Measurements from ENCODE around the gene NTRK2. TPM values are rescaled to one million over a fixed set of nuclear protein-coding genes. Genes with fewer than 3 reads are reported as not detected.

NTRK2 gene
- total RNA-seq, 2 experiments from 2014 or later: 0.06 TPM; not detected in 1

GRCh38 chr9:84688956-84689355 lies 19.4 kb downstream of the NTRK2 start:
- H3K4me3 ChIP-seq (ENCODE audit: low read depth, low read length, poor library complexity, severe bottlenecking): no peak overlapping the region
- H3K9me3 ChIP-seq (ENCODE audit: low read length): no peaks in the 10 kb centered on the region
- no peaks in the 10 kb centered on the region for H4K20me1 ChIP-seq (ENCODE audit: insufficient read depth, low read length)
- CTCF ChIA-PET (ENCODE audit: unreplicated experiment): no interaction called here
- DNase-seq (ENCODE audit: low spot score): no peak
- H3K4me1 ChIP-seq (ENCODE audit: insufficient read depth, low read length, poor library complexity, severe bottlenecking): no peaks in the 10 kb centered on the region
- H3K27ac ChIP-seq (ENCODE audit: low read depth, low read length, poor library complexity, severe bottlenecking): no peak overlapping the region
- no peaks in the 10 kb centered on the region for H3K79me2 ChIP-seq (ENCODE audit: insufficient read depth, low read depth, low read length)
- POLR2A ChIA-PET: interaction anchor here (0.5 kb wide), 1 partner anchor 789 kb away, joined by 3 read pairs; no protein-coding TSS in a partner anchor
- no peak overlapping the region for H2AFZ ChIP-seq (ENCODE audit: low read length)
- H3K36me3 ChIP-seq (ENCODE audit: insufficient read depth, low read length): no peaks in the 10 kb centered on the region
- TF ChIP-seq EZH2phosphoT487 (IDR thresholded peaks at IDR 0.05; ENCODE audit: borderline replicate concordance, low read depth, low read length): no peak
- TF ChIP-seq, protein P1, sequence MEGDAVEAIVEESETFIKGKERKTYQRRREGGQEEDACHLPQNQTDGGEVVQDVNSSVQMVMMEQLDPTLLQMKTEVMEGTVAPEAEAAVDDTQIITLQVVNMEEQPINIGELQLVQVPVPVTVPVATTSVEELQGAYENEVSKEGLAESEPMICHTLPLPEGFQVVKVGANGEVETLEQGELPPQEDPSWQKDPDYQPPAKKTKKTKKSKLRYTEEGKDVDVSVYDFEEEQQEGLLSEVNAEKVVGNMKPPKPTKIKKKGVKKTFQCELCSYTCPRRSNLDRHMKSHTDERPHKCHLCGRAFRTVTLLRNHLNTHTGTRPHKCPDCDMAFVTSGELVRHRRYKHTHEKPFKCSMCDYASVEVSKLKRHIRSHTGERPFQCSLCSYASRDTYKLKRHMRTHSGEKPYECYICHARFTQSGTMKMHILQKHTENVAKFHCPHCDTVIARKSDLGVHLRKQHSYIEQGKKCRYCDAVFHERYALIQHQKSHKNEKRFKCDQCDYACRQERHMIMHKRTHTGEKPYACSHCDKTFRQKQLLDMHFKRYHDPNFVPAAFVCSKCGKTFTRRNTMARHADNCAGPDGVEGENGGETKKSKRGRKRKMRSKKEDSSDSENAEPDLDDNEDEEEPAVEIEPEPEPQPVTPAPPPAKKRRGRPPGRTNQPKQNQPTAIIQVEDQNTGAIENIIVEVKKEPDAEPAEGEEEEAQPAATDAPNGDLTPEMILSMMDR (conservative IDR thresholded peaks at IDR 0.05; ENCODE audit: low read length): no peak
- no peak overlapping the region for H3K4me2 ChIP-seq (ENCODE audit: low read length)
- intact Hi-C loops (cut with micrococcal nuclease; ENCODE audit: unreplicated experiment): no loop called here
- H3K9me2 ChIP-seq (ENCODE audit: insufficient read depth, low read length): no peaks in the 10 kb centered on the region
- BruUV-seq (replicated peaks): no TSS peak

DNA sequence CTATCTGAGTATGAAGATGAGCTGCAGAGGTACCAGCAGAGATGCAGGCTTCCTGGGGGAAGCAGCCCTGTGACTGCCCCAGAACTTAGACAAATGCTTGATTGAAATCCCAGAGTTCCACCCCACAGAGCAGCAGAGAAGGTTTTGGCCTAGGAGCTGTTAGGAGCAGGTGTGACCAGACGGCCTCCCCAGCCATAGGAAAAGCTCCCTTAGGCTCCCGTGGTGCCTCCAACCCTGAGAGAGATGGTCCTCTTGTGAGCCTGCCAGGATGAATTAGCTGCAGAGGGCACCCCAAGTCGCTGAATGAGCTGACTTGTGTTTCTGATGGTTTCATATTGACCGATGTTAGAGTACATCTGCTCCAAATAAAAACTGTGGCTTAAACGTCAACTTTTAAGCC lies 22.1 kb downstream of the NTRK2 start:
- H3K27ac ChIP-seq (ENCODE audit: low read depth, low read length, poor library complexity, severe bottlenecking): no peak overlapping the region
- H3K4me1 ChIP-seq (ENCODE audit: insufficient read depth, low read length, poor library complexity, severe bottlenecking): no peaks in the 10 kb centered on the region
- no peak overlapping the region for H3K4me3 ChIP-seq (ENCODE audit: low read depth, low read length, poor library complexity, severe bottlenecking)
- intact Hi-C loops (cut with micrococcal nuclease; ENCODE audit: unreplicated experiment): no loop called here
- H3K4me2 ChIP-seq (ENCODE audit: low read length): no peak overlapping the region
- H3K9me2 ChIP-seq (ENCODE audit: insufficient read depth, low read length): no peaks in the 10 kb centered on the region
- ChIA-PET CTCF (ENCODE audit: unreplicated experiment) (no interaction called here), POLR2A (no interaction called here)
- no peaks in the 10 kb centered on the region for H3K79me2 ChIP-seq (ENCODE audit: insufficient read depth, low read depth, low read length)
- H2AFZ ChIP-seq (ENCODE audit: low read length): no peak overlapping the region
- H3K9me3 ChIP-seq (ENCODE audit: low read length): no peaks in the 10 kb centered on the region
- DNase-seq (ENCODE audit: low spot score): no peak
- TF ChIP-seq, protein P1 (conservative IDR thresholded peaks at IDR 0.05; ENCODE audit: low read length): no peak
- no peak for TF ChIP-seq EZH2phosphoT487 (IDR thresholded peaks at IDR 0.05; ENCODE audit: borderline replicate concordance, low read depth, low read length)
- H4K20me1 ChIP-seq (ENCODE audit: insufficient read depth, low read length): no peaks in the 10 kb centered on the region
- no TSS peak for BruUV-seq (replicated peaks)
- no peaks in the 10 kb centered on the region for H3K36me3 ChIP-seq (ENCODE audit: insufficient read depth, low read length)

- H3K4me2 ChIP-seq (ENCODE audit: low read length): no peak overlapping the region
- H3K9me2 ChIP-seq (ENCODE audit: insufficient read depth, low read length): no peaks in the 10 kb centered on the region
- TF ChIP-seq, protein P1 (conservative IDR thresholded peaks at IDR 0.05; ENCODE audit: low read length): no peak
- TF ChIP-seq EZH2phosphoT487 (IDR thresholded peaks at IDR 0.05; ENCODE audit: borderline replicate concordance, low read depth, low read length): no peak
- intact Hi-C loops (cut with micrococcal nuclease; ENCODE audit: unreplicated experiment): no loop called here
- no peak overlapping the region for H3K4me3 ChIP-seq (ENCODE audit: low read depth, low read length, poor library complexity, severe bottlenecking)
- no peaks in the 10 kb centered on the region for H3K36me3 ChIP-seq (ENCODE audit: insufficient read depth, low read length)
- no peak overlapping the region for H2AFZ ChIP-seq (ENCODE audit: low read length)
- CTCF ChIA-PET (ENCODE audit: unreplicated experiment): no interaction called here
- no peaks in the 10 kb centered on the region for H4K20me1 ChIP-seq (ENCODE audit: insufficient read depth, low read length)
- BruUV-seq (replicated peaks): no TSS peak
- no peaks in the 10 kb centered on the region for H3K79me2 ChIP-seq (ENCODE audit: insufficient read depth, low read depth, low read length)
- POLR2A ChIA-PET: no interaction called here
- no peaks in the 10 kb centered on the region for H3K9me3 ChIP-seq (ENCODE audit: low read length)
- DNase-seq (ENCODE audit: low spot score): no peak
- no peaks in the 10 kb centered on the region for H3K4me1 ChIP-seq (ENCODE audit: insufficient read depth, low read length, poor library complexity, severe bottlenecking)
- no peak overlapping the region for H3K27ac ChIP-seq (ENCODE audit: low read depth, low read length, poor library complexity, severe bottlenecking)
Measured at GRCh38 chr9:84694248-84694647, 24.7 kb downstream of the NTRK2 start.

Data from OCI-LY7 (cell line).